ENCODE measurements around the gene TSPAN9. TPM values are rescaled to one million over a fixed set of nuclear protein-coding genes. Genes with fewer than 3 reads are reported as not detected.

TSPAN9 gene
- polyA plus RNA-seq, 1 donor (not counting 4 experiments of a cell fraction or from before 2014, with no cell fraction given): 27.5 TPM

- dilution Hi-C loops (cut with MboI; ENCODE audit: extremely low pct_ligation_motif_present, low sequenced_read_pairs): no loop called here
- Histone ChIP-seq H3K4me1 (ENCODE audit: control insufficient read depth, extremely low read depth, insufficient read depth, low read length) (peaks cover 10% of the 10 kb centered on the region), H3K79me2 (ENCODE audit: control insufficient read depth, insufficient read depth, low read length) (no peaks in the 10 kb centered on the region), H3K9ac (ENCODE audit: control insufficient read depth, extremely low read depth, insufficient read depth, low read length) (no peak overlapping the region), H3K27ac (ENCODE audit: control insufficient read depth, insufficient read depth, low read length) (no peak overlapping the region), H3K27me3 (ENCODE audit: control insufficient read depth, extremely low read depth, insufficient read depth, low read length) (no peaks in the 10 kb centered on the region), H3K9me1 (ENCODE audit: control insufficient read depth, extremely low read depth, insufficient read depth, low read length) (no peaks in the 10 kb centered on the region), H2AFZ (ENCODE audit: control insufficient read depth, low read length) (no peak overlapping the region), H3K36me3 (ENCODE audit: control insufficient read depth in 2 of 2, extremely low read depth in 1 of 2, insufficient read depth in 2 of 2, low read length in 2 of 2) (no peaks in the 10 kb centered on the region), H3K4me2 (ENCODE audit: control insufficient read depth, extremely low read depth, insufficient read depth, low read depth, low read length) (no peak overlapping the region), H3K4me3 (ENCODE audit: control insufficient read depth in 2 of 3, extremely low read depth in 1 of 3, insufficient read depth in 2 of 3, low read depth in 1 of 3, low read length in 3 of 3) (no peak overlapping the region), H4K20me1 (ENCODE audit: control insufficient read depth, extremely low read depth, insufficient read depth, low read length) (no peaks in the 10 kb centered on the region), H3K9me3 (ENCODE audit: control insufficient read depth, low read depth, low read length) (no peaks in the 10 kb centered on the region)
- DNase-seq (ENCODE audit: low read depth, low spot score) (no peak), FAIRE-seq (no peak)
- peak in 1 of 3 experiments; percentile 0 for TF ChIP-seq CTCF (optimal IDR thresholded peaks at IDR 0.05 in 1 of 3, IDR thresholded peaks at IDR 0.05 in 1 of 3, conservative IDR thresholded peaks at IDR 0.05 in 1 of 3; ENCODE audit: extremely low read depth in 1 of 3, insufficient read depth in 2 of 3, low read length in 3 of 3)
- TF ChIP-seq EZH2 (IDR thresholded peaks at IDR 0.05; ENCODE audit: low read length): no peak
Observed at GRCh38 chr12:3333583-3333982, 256.4 kb downstream of the TSPAN9 start.

DNA sequence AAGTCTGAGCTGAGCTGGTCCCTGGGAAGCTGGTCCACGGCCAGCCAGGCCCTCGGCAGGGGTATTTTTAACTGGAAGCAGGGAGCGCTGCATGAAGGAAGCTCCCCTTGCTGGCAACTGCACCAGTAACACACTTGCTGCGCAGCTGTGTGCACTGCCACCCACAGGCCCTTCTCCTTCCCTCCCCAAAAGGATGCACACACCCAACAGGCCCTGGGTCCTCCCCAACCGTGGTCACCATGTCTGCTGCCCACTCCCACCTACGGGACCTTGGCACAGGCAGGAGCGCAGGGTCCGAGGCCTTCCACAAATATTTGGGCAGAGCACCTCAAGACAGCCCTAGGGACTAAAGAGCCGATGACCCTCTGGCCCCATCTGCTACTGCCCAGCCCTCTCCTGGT is 256.8 kb downstream of the TSPAN9 start:
- peaks cover 10% of the 10 kb centered on the region for H3K4me1 ChIP-seq (ENCODE audit: control insufficient read depth, extremely low read depth, insufficient read depth, low read length)
- H3K36me3 ChIP-seq (ENCODE audit: control insufficient read depth in 2 of 2, extremely low read depth in 1 of 2, insufficient read depth in 2 of 2, low read length in 2 of 2): no peaks in the 10 kb centered on the region
- H3K27ac ChIP-seq (ENCODE audit: control insufficient read depth, insufficient read depth, low read length): no peak overlapping the region
- FAIRE-seq (no peak), DNase-seq (ENCODE audit: low read depth, low spot score) (no peak)
- no peaks in the 10 kb centered on the region for H3K9me1 ChIP-seq (ENCODE audit: control insufficient read depth, extremely low read depth, insufficient read depth, low read length)
- H3K9me3 ChIP-seq (ENCODE audit: control insufficient read depth, low read depth, low read length): no peaks in the 10 kb centered on the region
- no peak for TF ChIP-seq EZH2 (IDR thresholded peaks at IDR 0.05; ENCODE audit: low read length)
- no peak for TF ChIP-seq CTCF (optimal IDR thresholded peaks at IDR 0.05 in 1 of 3, IDR thresholded peaks at IDR 0.05 in 1 of 3, conservative IDR thresholded peaks at IDR 0.05 in 1 of 3; ENCODE audit: extremely low read depth in 1 of 3, insufficient read depth in 2 of 3, low read length in 3 of 3)
- no peaks in the 10 kb centered on the region for H3K27me3 ChIP-seq (ENCODE audit: control insufficient read depth, extremely low read depth, insufficient read depth, low read length)
- dilution Hi-C loops (cut with MboI; ENCODE audit: extremely low pct_ligation_motif_present, low sequenced_read_pairs): no loop called here
- H3K4me3 ChIP-seq (ENCODE audit: control insufficient read depth in 2 of 3, extremely low read depth in 1 of 3, insufficient read depth in 2 of 3, low read depth in 1 of 3, low read length in 3 of 3): no peak overlapping the region
- H4K20me1 ChIP-seq (ENCODE audit: control insufficient read depth, extremely low read depth, insufficient read depth, low read length): no peaks in the 10 kb centered on the region
- no peak overlapping the region for H3K4me2 ChIP-seq (ENCODE audit: control insufficient read depth, extremely low read depth, insufficient read depth, low read depth, low read length)
- no peak overlapping the region for H3K9ac ChIP-seq (ENCODE audit: control insufficient read depth, extremely low read depth, insufficient read depth, low read length)
- no peaks in the 10 kb centered on the region for H3K79me2 ChIP-seq (ENCODE audit: control insufficient read depth, insufficient read depth, low read length)
- no peak overlapping the region for H2AFZ ChIP-seq (ENCODE audit: control insufficient read depth, low read length)
